ENCODE results near the gene HSPD1.

- TF ChIP-seq POLR2A (IDR thresholded peaks at IDR 0.05), result no peak
- TF ChIP-seq, protein P1, sequence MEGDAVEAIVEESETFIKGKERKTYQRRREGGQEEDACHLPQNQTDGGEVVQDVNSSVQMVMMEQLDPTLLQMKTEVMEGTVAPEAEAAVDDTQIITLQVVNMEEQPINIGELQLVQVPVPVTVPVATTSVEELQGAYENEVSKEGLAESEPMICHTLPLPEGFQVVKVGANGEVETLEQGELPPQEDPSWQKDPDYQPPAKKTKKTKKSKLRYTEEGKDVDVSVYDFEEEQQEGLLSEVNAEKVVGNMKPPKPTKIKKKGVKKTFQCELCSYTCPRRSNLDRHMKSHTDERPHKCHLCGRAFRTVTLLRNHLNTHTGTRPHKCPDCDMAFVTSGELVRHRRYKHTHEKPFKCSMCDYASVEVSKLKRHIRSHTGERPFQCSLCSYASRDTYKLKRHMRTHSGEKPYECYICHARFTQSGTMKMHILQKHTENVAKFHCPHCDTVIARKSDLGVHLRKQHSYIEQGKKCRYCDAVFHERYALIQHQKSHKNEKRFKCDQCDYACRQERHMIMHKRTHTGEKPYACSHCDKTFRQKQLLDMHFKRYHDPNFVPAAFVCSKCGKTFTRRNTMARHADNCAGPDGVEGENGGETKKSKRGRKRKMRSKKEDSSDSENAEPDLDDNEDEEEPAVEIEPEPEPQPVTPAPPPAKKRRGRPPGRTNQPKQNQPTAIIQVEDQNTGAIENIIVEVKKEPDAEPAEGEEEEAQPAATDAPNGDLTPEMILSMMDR (IDR thresholded peaks at IDR 0.05), result no peak
Measured at GRCh38 chr2:197516393-197516761, 16.7 kb upstream of the HSPD1 start.
